Loucy (cell line): Measurements from ENCODE around the gene SCAANT1.
A peak's percentile ranks its signal among the peaks of the same experiment; 100 is the strongest.

Source experiments
- H2AFZ ChIP-seq: fragments of 200-600 bp; sonication (generic); 2 replicates; pipeline ENCODE4 v1.6.0; 2016; ENCODE audit warnings: antibody characterized with exemption, mild to moderate bottlenecking, low read length, moderate library complexity
- H3F3A ChIP-seq: fragments of 200-600 bp; 2 replicates; pipeline ENCODE4 v1.6.0; 2016; ENCODE audit warnings: antibody characterized with exemption, low read depth, mild to moderate bottlenecking
- H3K27me3 ChIP-seq: fragments of 200-600 bp; sonication (generic); 2 replicates; pipeline ENCODE4 v1.6.1; 2014; ENCODE audit warnings: low read length, mild to moderate bottlenecking; ENCODE audit not compliant: insufficient read depth, poor library complexity, severe bottlenecking
- H3K36me3 ChIP-seq: fragments of 200-600 bp; sonication (generic); 2 replicates; pipeline ENCODE4 v1.6.1; 2016; ENCODE audit warnings: low read length; ENCODE audit not compliant: insufficient read depth
- H3K4me1 ChIP-seq: fragments of 200-600 bp; sonication (generic); 2 replicates; pipeline ENCODE4 v1.5.1; 2014; ENCODE audit warnings: low read length, mild to moderate bottlenecking; ENCODE audit not compliant: insufficient read depth, poor library complexity, severe bottlenecking
- H3K4me2 ChIP-seq: fragments of 200-600 bp; sonication (generic); 2 replicates; pipeline ENCODE4 v1.6.0; 2014; ENCODE audit warnings: antibody characterized with exemption, low read length, low read depth, mild to moderate bottlenecking; ENCODE audit not compliant: poor library complexity, severe bottlenecking
- H3K4me3 ChIP-seq: fragments of 200-600 bp; sonication (generic); 2 replicates; pipeline ENCODE4 v1.5.1; 2014; ENCODE audit warnings: low read length, mild to moderate bottlenecking, mixed read lengths; ENCODE audit not compliant: poor library complexity, severe bottlenecking
- H3K79me2 ChIP-seq: fragments of 200-600 bp; sonication (generic); 2 replicates; pipeline ENCODE4 v1.6.1; 2014; ENCODE audit warnings: low read length; ENCODE audit not compliant: insufficient read depth
- H3K9ac ChIP-seq: fragments of 200-600 bp; sonication (generic); 2 replicates; pipeline ENCODE4 v1.6.0; 2014; ENCODE audit warnings: mild to moderate bottlenecking, low read depth, low read length, moderate library complexity; ENCODE audit not compliant: poor library complexity, severe bottlenecking
- H3K9me2 ChIP-seq: fragments of 200-600 bp; sonication (generic); replicated peaks from 2 replicates; pipeline ENCODE4 v1.6.1; 2016; ENCODE audit warnings: low read depth, low read length, mixed read lengths
- H3K9me3 ChIP-seq: fragments of 200-600 bp; sonication (generic); 2 replicates; pipeline ENCODE4 v1.6.1; 2014; ENCODE audit warnings: mild to moderate bottlenecking, antibody characterized with exemption, low read length, low read depth; ENCODE audit not compliant: insufficient read depth
- H4K20me1 ChIP-seq: fragments of 200-600 bp; sonication (generic); 2 replicates; pipeline ENCODE4 v1.6.0; 2014; ENCODE audit warnings: antibody characterized with exemption, low read length, mild to moderate bottlenecking; ENCODE audit not compliant: insufficient read depth, poor library complexity, severe bottlenecking
- EZH2phosphoT487 ChIP-seq: fragments of 200-600 bp; IDR thresholded peaks from 2 replicates; pipeline ENCODE4 v1.6.1; 2018; ENCODE audit warnings: antibody characterized with exemption, mild to moderate bottlenecking, moderate library complexity, borderline replicate concordance
- TF ChIP-seq, protein P1 (sequence below): fragments of 200-600 bp; sonication (generic); conservative IDR thresholded peaks from 2 replicates; pipeline ENCODE4 v1.5.1; 2014; ENCODE audit warnings: mild to moderate bottlenecking, antibody characterized with exemption, low read length

The SCAANT1 gene

DNA sequence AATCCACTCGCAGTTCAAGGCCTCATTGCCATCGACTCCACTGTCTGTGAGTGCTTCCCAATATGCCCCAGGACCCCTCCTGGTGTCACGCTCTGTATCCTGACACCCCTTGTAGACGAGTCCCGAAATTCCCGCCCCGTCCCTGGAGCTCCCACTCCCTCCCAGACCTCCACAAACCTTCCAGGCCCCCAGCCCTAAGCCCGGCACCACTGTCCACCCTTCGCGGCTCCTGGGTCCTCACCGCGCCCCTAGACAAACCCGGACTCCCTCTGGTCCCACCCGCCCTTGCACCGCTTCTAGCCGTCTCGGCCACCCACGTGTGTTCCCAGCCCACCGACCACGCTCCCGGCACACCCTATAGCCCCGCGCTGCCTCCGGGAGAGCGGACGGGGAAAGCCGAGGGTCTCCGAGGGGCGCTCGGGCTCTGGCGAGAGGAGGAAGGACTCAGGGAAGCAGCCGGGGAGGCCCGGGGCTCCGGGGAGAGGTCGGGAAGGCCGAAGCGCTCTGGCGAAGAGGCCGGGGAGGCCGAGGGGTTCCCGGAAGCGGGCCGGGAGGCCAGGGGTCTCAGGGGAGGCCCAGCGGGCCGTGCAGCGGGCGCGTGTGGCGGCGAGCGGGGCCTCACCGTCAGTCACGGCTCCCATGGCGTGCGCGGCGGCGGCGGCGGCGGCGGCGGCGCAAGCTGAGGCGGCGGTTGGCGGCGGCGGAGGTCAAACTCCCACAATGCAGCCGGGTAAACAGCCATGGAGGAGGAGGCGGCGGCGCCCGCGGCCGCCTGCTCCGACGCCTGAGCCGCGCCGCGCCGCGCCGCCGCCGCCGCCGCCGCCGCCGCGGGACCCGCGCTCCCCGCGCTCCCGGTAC lies 48.8 kb downstream of the SCAANT1 start, which contains the start of the genes ATXN7 and THOC7:
Gene ATXN7 (plus strand): TSS at position 718 of the 858 bp plus-strand sequence. CDS start 48,732 bp downstream, outside the sequence.
Gene THOC7 (minus strand): TSS at position 656 of the 858 bp plus-strand sequence. CDS start 15 bp downstream, at position 641.
- peaks cover 91% of the 10 kb centered on the region for H3K79me2 ChIP-seq
- H3K4me3 ChIP-seq: peak within 1 kb of the TSS; percentile 83
- H4K20me1 ChIP-seq: peaks cover 36% of the 10 kb centered on the region
- H3F3A ChIP-seq: no peaks in the 10 kb centered on the region
- H3K27me3 ChIP-seq: peaks cover 6% of the 10 kb centered on the region
- no peak for TF ChIP-seq EZH2phosphoT487
- TF ChIP-seq, protein P1, sequence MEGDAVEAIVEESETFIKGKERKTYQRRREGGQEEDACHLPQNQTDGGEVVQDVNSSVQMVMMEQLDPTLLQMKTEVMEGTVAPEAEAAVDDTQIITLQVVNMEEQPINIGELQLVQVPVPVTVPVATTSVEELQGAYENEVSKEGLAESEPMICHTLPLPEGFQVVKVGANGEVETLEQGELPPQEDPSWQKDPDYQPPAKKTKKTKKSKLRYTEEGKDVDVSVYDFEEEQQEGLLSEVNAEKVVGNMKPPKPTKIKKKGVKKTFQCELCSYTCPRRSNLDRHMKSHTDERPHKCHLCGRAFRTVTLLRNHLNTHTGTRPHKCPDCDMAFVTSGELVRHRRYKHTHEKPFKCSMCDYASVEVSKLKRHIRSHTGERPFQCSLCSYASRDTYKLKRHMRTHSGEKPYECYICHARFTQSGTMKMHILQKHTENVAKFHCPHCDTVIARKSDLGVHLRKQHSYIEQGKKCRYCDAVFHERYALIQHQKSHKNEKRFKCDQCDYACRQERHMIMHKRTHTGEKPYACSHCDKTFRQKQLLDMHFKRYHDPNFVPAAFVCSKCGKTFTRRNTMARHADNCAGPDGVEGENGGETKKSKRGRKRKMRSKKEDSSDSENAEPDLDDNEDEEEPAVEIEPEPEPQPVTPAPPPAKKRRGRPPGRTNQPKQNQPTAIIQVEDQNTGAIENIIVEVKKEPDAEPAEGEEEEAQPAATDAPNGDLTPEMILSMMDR: no peak
- H3K36me3 ChIP-seq: no peaks in the 10 kb centered on the region
- peaks cover 51% of the 10 kb centered on the region for H3K4me1 ChIP-seq
- peak within 1 kb of the TSS; percentile 91 for H3K4me2 ChIP-seq
- H2AFZ ChIP-seq: peak within 1 kb of the TSS; percentile 85
- no peaks in the 10 kb centered on the region for H3K9me3 ChIP-seq
- peak within 1 kb of the TSS; percentile 96 for H3K9ac ChIP-seq
- H3K9me2 ChIP-seq: no peaks in the 10 kb centered on the region

GRCh38 chr3:63862804-63863149 lies 49.4 kb downstream of the SCAANT1 start:
- H4K20me1 ChIP-seq: peaks cover 30% of the 10 kb centered on the region
- H3K36me3 ChIP-seq: no peaks in the 10 kb centered on the region
- peaks cover 6% of the 10 kb centered on the region for H3K27me3 ChIP-seq
- no peaks in the 10 kb centered on the region for H3K9me3 ChIP-seq
- H3K9ac ChIP-seq: peak overlapping the region; percentile 96
- peaks cover 47% of the 10 kb centered on the region for H3K4me1 ChIP-seq
- TF ChIP-seq, protein P1: no peak
- no peak for TF ChIP-seq EZH2phosphoT487
- H3K79me2 ChIP-seq: peaks cover 89% of the 10 kb centered on the region
- H3F3A ChIP-seq: no peaks in the 10 kb centered on the region
- H3K4me2 ChIP-seq: peak overlapping the region; percentile 76
- peak overlapping the region; percentile 85 for H2AFZ ChIP-seq
- H3K4me3 ChIP-seq: peak overlapping the region; percentile 83
- no peaks in the 10 kb centered on the region for H3K9me2 ChIP-seq
